Type B pancreatic cell (in vitro differentiated cells): Measurements from ENCODE around the gene MAP7. TPM values are rescaled to one million over a fixed set of nuclear protein-coding genes. Genes with fewer than 3 reads are reported as not detected.
A peak's percentile ranks its signal among the peaks of the same experiment; 100 is the strongest.

Experiments used
- DNase-seq: peaks from one replicate; pipeline ENCODE4 v3.0.0; 2021; ENCODE audit warnings: mixed read lengths; ENCODE audit not compliant: unreplicated experiment; ENCODE audit errors: extremely low spot score
- H3K27ac Mint-ChIP-seq: 2 replicates; pipeline ENCODE4 v1.8.0; 2021; ENCODE audit warnings: mild to moderate bottlenecking, mixed read lengths
- H3K27me3 Mint-ChIP-seq: 2 replicates; pipeline ENCODE4 v1.8.0; 2021; ENCODE audit warnings: mixed read lengths
- H3K36me3 Mint-ChIP-seq: 2 replicates; pipeline ENCODE4 v1.8.0; 2021; ENCODE audit warnings: mixed read lengths
- H3K4me1 Mint-ChIP-seq: one replicate; pipeline ENCODE4 v1.8.0; 2021; ENCODE audit warnings: mixed read lengths; ENCODE audit not compliant: unreplicated experiment
- H3K4me3 Mint-ChIP-seq: 2 replicates; pipeline ENCODE4 v1.8.0; 2021; ENCODE audit warnings: mild to moderate bottlenecking, mixed read lengths
- H3K9me3 Mint-ChIP-seq: 2 replicates; pipeline ENCODE4 v1.8.0; 2021; ENCODE audit warnings: mixed read lengths
- CTCF ChIP-seq: fragments of 200-600 bp; sonication (generic); conservative IDR thresholded peaks from 2 replicates; pipeline ENCODE4 v1.5.0; 2021; ENCODE audit warnings: antibody characterized with exemption, mild to moderate bottlenecking
- total RNA-seq: library from RNA; stranded (reverse); gene quantifications from 2 replicates; pipeline ENCODE4 v1.2.1, GENCODE V29; 2021; ENCODE audit warnings: low replicate concordance

MAP7 gene
- total RNA-seq, 1 donor from 2014 or later, result 17.8 TPM

GRCh38 chr6:136323431-136324112, 226.7 kb downstream of the MAP7 start:
- H3K27me3 Mint-ChIP-seq, result no peaks in the 10 kb centered on the region
- H3K27ac Mint-ChIP-seq, result peak overlapping the region; percentile 29
- no peaks in the 10 kb centered on the region for H3K36me3 Mint-ChIP-seq
- no peak for TF ChIP-seq CTCF
- DNase-seq, result no peak
- H3K9me3 Mint-ChIP-seq, result no peaks in the 10 kb centered on the region
- H3K4me1 Mint-ChIP-seq, result peaks cover 6% of the 10 kb centered on the region
- no peak overlapping the region for H3K4me3 Mint-ChIP-seq

DNA sequence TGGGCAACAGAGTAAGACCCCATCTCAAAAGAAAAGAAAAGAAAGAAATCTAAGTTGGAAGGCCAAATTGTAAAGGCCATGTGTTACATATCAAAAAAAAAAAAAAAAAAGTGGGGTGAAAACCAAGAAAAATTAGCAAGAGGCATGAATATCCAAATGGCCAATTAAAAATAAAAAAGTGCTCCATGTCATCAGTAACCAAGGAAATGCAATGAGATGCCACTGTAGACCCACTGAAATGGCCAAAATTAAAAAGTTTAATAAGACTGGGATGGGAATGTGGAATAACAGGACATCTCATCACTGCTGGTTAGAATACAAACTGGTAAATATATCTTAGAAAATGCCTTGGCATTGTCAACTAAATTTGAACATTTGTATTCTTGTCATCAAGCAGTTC, 230.5 kb downstream of the MAP7 start:
- Mint-ChIP-seq H3K4me1 (peaks cover 11% of the 10 kb centered on the region), H3K36me3 (no peaks in the 10 kb centered on the region), H3K4me3 (no peak overlapping the region), H3K27me3 (no peaks in the 10 kb centered on the region), H3K27ac (no peak overlapping the region), H3K9me3 (no peaks in the 10 kb centered on the region)
- TF ChIP-seq CTCF, result no peak
- DNase-seq, result no peak

GRCh38 chr6:136318676-136319075, 231.5 kb downstream of the MAP7 start:
- H3K27me3 Mint-ChIP-seq, result no peaks in the 10 kb centered on the region
- no peak for TF ChIP-seq CTCF
- no peak for DNase-seq
- no peak overlapping the region for H3K4me3 Mint-ChIP-seq
- no peak overlapping the region for H3K27ac Mint-ChIP-seq
- peaks cover 8% of the 10 kb centered on the region for H3K4me1 Mint-ChIP-seq
- no peaks in the 10 kb centered on the region for H3K9me3 Mint-ChIP-seq
- no peaks in the 10 kb centered on the region for H3K36me3 Mint-ChIP-seq

DNA sequence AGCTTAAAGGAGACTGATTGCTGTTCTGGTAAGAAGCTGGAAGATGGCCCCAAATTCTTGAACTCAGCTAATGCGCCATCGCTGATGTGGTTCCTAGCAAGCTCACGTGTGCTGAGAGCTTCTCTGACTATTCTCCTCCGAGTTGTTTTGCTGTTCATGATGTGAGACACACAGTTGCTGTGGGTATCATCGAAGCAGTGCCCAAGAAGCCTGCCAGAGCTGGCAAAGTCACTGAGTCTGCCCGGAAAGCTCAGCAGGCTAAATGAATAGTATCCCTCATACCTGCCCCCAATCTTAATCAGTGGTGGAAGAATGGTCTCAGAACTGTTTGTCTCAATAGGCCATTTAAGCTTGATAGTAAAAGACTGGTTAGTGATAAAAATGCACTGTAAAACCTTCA, 232.3 kb downstream of the MAP7 start:
- H3K27ac Mint-ChIP-seq, result no peak overlapping the region

GRCh38 chr6:136317021-136317694, 233.1 kb downstream of the MAP7 start:
- H3K4me3 Mint-ChIP-seq, result no peak overlapping the region
- no peak overlapping the region for H3K27ac Mint-ChIP-seq
- DNase-seq, result no peak
- no peaks in the 10 kb centered on the region for H3K9me3 Mint-ChIP-seq
- no peaks in the 10 kb centered on the region for H3K36me3 Mint-ChIP-seq
- H3K27me3 Mint-ChIP-seq, result no peaks in the 10 kb centered on the region
- peaks cover 5% of the 10 kb centered on the region for H3K4me1 Mint-ChIP-seq
- peak; percentile 85 for TF ChIP-seq CTCF

More for the DNA sequence above, 232.3 kb downstream of the MAP7 start:
- Mint-ChIP-seq H3K9me3 (no peaks in the 10 kb centered on the region), H3K4me3 (no peak overlapping the region), H3K4me1 (peaks cover 5% of the 10 kb centered on the region), H3K36me3 (no peaks in the 10 kb centered on the region), H3K27me3 (no peaks in the 10 kb centered on the region)
- TF ChIP-seq CTCF, result no peak
- no peak for DNase-seq
